Measurements from ENCODE around the gene ABHD16A.
"Not testable (repeated sequence)": the region's sequence is repeated elsewhere in the genome, so short reads cannot be mapped to it uniquely, and the experiment has no call there.

The ABHD16A gene

DNA sequence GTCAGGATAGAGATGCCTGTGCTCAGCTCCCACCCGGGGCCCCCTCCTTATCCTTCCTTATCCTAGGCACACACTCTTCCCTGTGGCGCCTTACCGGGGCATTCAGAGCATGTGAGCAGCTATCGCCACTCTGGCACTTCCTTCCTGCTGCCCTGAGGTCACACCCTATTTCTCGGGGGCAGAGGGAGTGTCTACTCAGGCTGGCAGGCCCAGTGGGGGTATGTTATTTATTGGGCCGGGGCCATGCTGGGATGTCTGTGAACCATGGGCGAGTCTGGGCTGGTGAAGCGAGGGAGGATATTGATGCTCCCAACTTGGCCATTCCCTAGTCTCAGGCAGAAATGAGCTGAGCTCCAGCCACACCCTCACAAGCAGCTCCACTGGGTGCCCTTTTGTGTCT is 8.1 kb upstream of the ABHD16A start:
- no peaks in the 10 kb centered on the region for H3K9me3 ChIP-seq (ENCODE audit: insufficient read depth, low read depth, low read length)
- no peak overlapping the region for H3K4me3 ChIP-seq (ENCODE audit: low read length, poor library complexity, severe bottlenecking)
- peak overlapping the region; percentile 37 for H3K9ac ChIP-seq (ENCODE audit: low read depth, low read length, poor library complexity, severe bottlenecking)
- no peaks in the 10 kb centered on the region for H4K20me1 ChIP-seq (ENCODE audit: insufficient read depth, low read length, poor library complexity, severe bottlenecking)
- no peaks in the 10 kb centered on the region for H3K36me3 ChIP-seq (ENCODE audit: insufficient read depth, low read length)
- TF ChIP-seq EZH2phosphoT487 (IDR thresholded peaks at IDR 0.05; ENCODE audit: borderline replicate concordance): no peak
- TF ChIP-seq, protein P1, sequence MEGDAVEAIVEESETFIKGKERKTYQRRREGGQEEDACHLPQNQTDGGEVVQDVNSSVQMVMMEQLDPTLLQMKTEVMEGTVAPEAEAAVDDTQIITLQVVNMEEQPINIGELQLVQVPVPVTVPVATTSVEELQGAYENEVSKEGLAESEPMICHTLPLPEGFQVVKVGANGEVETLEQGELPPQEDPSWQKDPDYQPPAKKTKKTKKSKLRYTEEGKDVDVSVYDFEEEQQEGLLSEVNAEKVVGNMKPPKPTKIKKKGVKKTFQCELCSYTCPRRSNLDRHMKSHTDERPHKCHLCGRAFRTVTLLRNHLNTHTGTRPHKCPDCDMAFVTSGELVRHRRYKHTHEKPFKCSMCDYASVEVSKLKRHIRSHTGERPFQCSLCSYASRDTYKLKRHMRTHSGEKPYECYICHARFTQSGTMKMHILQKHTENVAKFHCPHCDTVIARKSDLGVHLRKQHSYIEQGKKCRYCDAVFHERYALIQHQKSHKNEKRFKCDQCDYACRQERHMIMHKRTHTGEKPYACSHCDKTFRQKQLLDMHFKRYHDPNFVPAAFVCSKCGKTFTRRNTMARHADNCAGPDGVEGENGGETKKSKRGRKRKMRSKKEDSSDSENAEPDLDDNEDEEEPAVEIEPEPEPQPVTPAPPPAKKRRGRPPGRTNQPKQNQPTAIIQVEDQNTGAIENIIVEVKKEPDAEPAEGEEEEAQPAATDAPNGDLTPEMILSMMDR (conservative IDR thresholded peaks at IDR 0.05; ENCODE audit: low read length): no peak
- H3F3A ChIP-seq (ENCODE audit: low read depth): no peaks in the 10 kb centered on the region
- no peaks in the 10 kb centered on the region for H3K9me2 ChIP-seq (replicated peaks; ENCODE audit: low read depth, low read length)
- peak overlapping the region; percentile 47; the same call in 1 of the 2 replicates for H2AFZ ChIP-seq (ENCODE audit: low read length)
- H3K4me1 ChIP-seq (ENCODE audit: insufficient read depth, low read length, poor library complexity, severe bottlenecking): peaks cover 40% of the 10 kb centered on the region
- H3K27me3 ChIP-seq (ENCODE audit: insufficient read depth, low read length, poor library complexity, severe bottlenecking): no peaks in the 10 kb centered on the region
- H3K79me2 ChIP-seq (ENCODE audit: insufficient read depth, low read length): no peaks in the 10 kb centered on the region
- peak overlapping the region; percentile 19 for H3K4me2 ChIP-seq (ENCODE audit: low read depth, low read length, poor library complexity, severe bottlenecking)

DNA sequence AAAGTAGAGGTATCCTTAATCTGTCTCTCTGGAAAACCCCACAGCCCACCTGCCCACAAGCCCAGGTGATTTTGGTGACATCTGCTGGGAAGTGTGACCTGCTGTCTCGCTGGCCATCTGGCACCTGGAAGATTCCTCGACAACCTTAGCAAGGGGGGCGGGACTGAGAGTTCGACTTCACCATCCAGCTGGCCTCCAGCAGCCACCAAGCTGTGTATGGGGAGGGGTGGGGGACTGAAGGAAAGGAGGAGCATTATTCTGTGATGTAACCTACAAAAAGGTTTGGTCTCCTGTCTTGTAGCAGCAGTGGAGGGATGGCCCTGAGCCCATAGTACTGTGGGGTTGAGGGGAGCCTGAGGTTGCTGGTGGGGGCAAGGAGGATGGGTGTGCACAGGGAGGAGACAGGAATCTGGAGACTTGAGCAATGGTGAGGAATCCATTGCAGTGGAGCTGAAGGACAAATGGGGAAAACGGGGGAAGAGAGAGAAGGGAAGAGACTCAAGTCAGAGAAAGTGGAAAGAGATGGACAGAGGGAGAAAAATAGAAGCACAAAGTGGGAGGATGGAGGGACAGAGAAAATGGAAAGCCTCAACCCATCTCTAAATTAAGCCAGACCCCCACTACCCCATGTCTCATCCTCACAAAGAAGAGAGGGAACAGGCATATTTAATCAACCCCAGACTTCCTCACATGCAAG is 7.5 kb upstream of the ABHD16A start:
- Histone ChIP-seq H2AFZ (ENCODE audit: low read length) (peak overlapping the region; percentile 47), H3K4me2 (ENCODE audit: low read depth, low read length, poor library complexity, severe bottlenecking) (peak overlapping the region; percentile 19), H3K27me3 (ENCODE audit: insufficient read depth, low read length, poor library complexity, severe bottlenecking) (no peaks in the 10 kb centered on the region), H3K4me1 (ENCODE audit: insufficient read depth, low read length, poor library complexity, severe bottlenecking) (peaks cover 40% of the 10 kb centered on the region), H3K4me3 (ENCODE audit: low read length, poor library complexity, severe bottlenecking) (peak overlapping the region; percentile 13), H3K36me3 (ENCODE audit: insufficient read depth, low read length) (no peaks in the 10 kb centered on the region), H3K9me3 (ENCODE audit: insufficient read depth, low read depth, low read length) (no peaks in the 10 kb centered on the region), H3K9me2 (replicated peaks; ENCODE audit: low read depth, low read length) (no peaks in the 10 kb centered on the region), H3K9ac (ENCODE audit: low read depth, low read length, poor library complexity, severe bottlenecking) (peak overlapping the region; percentile 37), H4K20me1 (ENCODE audit: insufficient read depth, low read length, poor library complexity, severe bottlenecking) (no peaks in the 10 kb centered on the region), H3F3A (ENCODE audit: low read depth) (no peaks in the 10 kb centered on the region), H3K79me2 (ENCODE audit: insufficient read depth, low read length) (no peaks in the 10 kb centered on the region)
- TF ChIP-seq EZH2phosphoT487 (IDR thresholded peaks at IDR 0.05; ENCODE audit: borderline replicate concordance): no peak
- TF ChIP-seq, protein P1 (conservative IDR thresholded peaks at IDR 0.05; ENCODE audit: low read length): no peak

DNA sequence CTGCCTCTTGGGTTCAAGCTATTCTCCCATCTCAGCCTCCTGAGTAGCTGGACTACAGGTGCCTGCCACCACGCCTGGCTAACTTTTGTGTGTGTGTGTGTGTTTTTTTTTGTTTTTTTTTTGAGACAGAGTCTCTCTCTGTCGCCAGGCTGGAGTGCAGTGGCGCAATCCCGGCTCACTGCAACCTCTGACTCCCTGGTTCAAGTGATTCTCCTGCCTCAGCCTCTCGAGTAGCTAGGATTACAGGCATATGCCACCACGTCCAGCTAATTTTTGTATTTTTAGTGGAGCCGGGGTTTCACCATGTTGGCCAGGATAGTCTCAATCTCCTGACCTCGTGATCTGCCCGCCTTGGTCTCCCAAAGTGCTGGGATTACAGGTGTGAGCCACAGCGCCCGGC is 6.0 kb upstream of the ABHD16A start:
- H3K4me1 ChIP-seq (ENCODE audit: insufficient read depth, low read length, poor library complexity, severe bottlenecking): peaks cover 30% of the 10 kb centered on the region
- H3K9me2 ChIP-seq (replicated peaks; ENCODE audit: low read depth, low read length); H3K36me3 ChIP-seq (ENCODE audit: insufficient read depth, low read length); H3K4me3 ChIP-seq (ENCODE audit: low read length, poor library complexity, severe bottlenecking); H2AFZ ChIP-seq (ENCODE audit: low read length); H3K9ac ChIP-seq (ENCODE audit: low read depth, low read length, poor library complexity, severe bottlenecking); H3K79me2 ChIP-seq (ENCODE audit: insufficient read depth, low read length); H3F3A ChIP-seq (ENCODE audit: low read depth); H3K27me3 ChIP-seq (ENCODE audit: insufficient read depth, low read length, poor library complexity, severe bottlenecking); H3K4me2 ChIP-seq (ENCODE audit: low read depth, low read length, poor library complexity, severe bottlenecking); H4K20me1 ChIP-seq (ENCODE audit: insufficient read depth, low read length, poor library complexity, severe bottlenecking); H3K9me3 ChIP-seq (ENCODE audit: insufficient read depth, low read depth, low read length): not testable (repeated sequence)

DNA sequence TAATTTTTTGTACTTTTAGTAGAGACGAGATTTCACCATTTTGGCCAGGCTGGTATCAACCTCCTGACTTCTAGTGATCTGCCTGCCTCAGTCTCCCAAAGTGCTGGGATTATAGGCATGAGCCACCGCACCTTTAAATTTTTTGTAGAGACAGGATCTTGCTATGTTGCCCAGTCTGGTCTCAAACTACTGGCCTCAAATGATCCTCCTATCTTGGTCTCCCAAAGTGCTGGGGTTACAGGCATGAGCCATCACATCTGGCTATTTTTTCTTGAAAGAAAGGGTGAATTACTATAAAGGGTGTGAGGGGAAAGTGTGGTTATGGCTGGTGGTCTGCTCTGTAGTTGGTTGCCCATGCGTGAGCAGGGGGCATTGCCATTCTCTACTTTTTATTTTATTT is 5.1 kb upstream of the ABHD16A start:
- H3K27me3 ChIP-seq (ENCODE audit: insufficient read depth, low read length, poor library complexity, severe bottlenecking): no peaks in the 10 kb centered on the region
- no peaks in the 10 kb centered on the region for H3F3A ChIP-seq (ENCODE audit: low read depth)
- no peak overlapping the region for H3K4me2 ChIP-seq (ENCODE audit: low read depth, low read length, poor library complexity, severe bottlenecking)
- no peaks in the 10 kb centered on the region for H3K36me3 ChIP-seq (ENCODE audit: insufficient read depth, low read length)
- no peaks in the 10 kb centered on the region for H3K79me2 ChIP-seq (ENCODE audit: insufficient read depth, low read length)
- peaks cover 20% of the 10 kb centered on the region for H3K4me1 ChIP-seq (ENCODE audit: insufficient read depth, low read length, poor library complexity, severe bottlenecking)
- H3K9me2 ChIP-seq (replicated peaks; ENCODE audit: low read depth, low read length): no peaks in the 10 kb centered on the region
- no peak overlapping the region for H2AFZ ChIP-seq (ENCODE audit: low read length)
- H4K20me1 ChIP-seq (ENCODE audit: insufficient read depth, low read length, poor library complexity, severe bottlenecking): no peaks in the 10 kb centered on the region
- H3K9me3 ChIP-seq (ENCODE audit: insufficient read depth, low read depth, low read length): no peaks in the 10 kb centered on the region
- H3K4me3 ChIP-seq (ENCODE audit: low read length, poor library complexity, severe bottlenecking): no peak overlapping the region
- TF ChIP-seq, protein P1 (conservative IDR thresholded peaks at IDR 0.05; ENCODE audit: low read length): no peak
- TF ChIP-seq EZH2phosphoT487 (IDR thresholded peaks at IDR 0.05; ENCODE audit: borderline replicate concordance): no peak
- H3K9ac ChIP-seq (ENCODE audit: low read depth, low read length, poor library complexity, severe bottlenecking): no peak overlapping the region
